22Rv1 (cell line): Measurements from ENCODE around the gene FOSB.
A peak's percentile ranks its signal among the peaks of the same experiment; 100 is the strongest.

ENCODE experiments used
- H3K27ac ChIP-seq: fragments of 450-650 bp; 2 replicates; pipeline ENCODE4 v1.5.1; 2017
- ZFX ChIP-seq: fragments of 450-650 bp; IDR thresholded peaks from 2 replicates; pipeline ENCODE4 v1.6.1; 2017; ENCODE audit warnings: antibody characterized with exemption, borderline replicate concordance
- TF ChIP-seq, protein P1 (sequence below): fragments of 450-650 bp; IDR thresholded peaks from 2 replicates; pipeline ENCODE4 v1.5.1; 2017; ENCODE audit warnings: mild to moderate bottlenecking

The FOSB gene

DNA sequence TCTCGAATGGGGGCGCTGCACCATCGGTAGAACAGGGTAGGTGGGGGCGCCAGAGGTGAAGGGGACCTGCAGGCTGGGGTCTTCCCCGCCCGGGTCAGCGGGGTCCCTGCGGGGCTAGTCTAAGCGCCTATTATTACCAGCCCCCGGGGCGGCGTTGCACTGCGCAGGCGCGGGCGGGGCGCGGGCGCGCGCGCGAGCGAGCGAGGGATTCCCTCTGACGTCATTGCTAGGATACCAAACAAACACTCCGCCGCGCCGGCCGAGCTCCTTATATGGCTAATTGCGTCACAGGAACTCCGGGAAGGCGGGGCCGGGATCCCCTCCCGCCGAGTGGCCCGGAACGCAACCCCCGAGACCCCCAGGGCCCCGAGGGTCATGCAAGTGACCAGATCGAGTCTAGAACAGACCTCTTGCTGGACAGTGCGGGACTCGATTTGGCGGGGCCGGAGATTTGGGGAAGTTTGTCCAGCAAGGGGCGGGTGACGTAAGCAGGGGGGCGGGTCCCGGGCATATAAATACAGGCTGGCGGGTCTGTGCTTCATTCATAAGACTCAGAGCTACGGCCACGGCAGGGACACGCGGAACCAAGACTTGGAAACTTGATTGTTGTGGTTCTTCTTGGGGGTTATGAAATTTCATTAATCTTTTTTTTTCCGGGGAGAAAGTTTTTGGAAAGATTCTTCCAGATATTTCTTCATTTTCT, at the start of gene FOSB:
Gene FOSB (plus strand): TSS at position 541 of the 703 bp plus-strand sequence. CDS start 591 bp downstream, outside the sequence.
- TF ChIP-seq, protein P1, sequence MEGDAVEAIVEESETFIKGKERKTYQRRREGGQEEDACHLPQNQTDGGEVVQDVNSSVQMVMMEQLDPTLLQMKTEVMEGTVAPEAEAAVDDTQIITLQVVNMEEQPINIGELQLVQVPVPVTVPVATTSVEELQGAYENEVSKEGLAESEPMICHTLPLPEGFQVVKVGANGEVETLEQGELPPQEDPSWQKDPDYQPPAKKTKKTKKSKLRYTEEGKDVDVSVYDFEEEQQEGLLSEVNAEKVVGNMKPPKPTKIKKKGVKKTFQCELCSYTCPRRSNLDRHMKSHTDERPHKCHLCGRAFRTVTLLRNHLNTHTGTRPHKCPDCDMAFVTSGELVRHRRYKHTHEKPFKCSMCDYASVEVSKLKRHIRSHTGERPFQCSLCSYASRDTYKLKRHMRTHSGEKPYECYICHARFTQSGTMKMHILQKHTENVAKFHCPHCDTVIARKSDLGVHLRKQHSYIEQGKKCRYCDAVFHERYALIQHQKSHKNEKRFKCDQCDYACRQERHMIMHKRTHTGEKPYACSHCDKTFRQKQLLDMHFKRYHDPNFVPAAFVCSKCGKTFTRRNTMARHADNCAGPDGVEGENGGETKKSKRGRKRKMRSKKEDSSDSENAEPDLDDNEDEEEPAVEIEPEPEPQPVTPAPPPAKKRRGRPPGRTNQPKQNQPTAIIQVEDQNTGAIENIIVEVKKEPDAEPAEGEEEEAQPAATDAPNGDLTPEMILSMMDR = no peak
- TF ChIP-seq ZFX = no peak
- peak within 1 kb of the TSS; percentile 80 for H3K27ac ChIP-seq

DNA sequence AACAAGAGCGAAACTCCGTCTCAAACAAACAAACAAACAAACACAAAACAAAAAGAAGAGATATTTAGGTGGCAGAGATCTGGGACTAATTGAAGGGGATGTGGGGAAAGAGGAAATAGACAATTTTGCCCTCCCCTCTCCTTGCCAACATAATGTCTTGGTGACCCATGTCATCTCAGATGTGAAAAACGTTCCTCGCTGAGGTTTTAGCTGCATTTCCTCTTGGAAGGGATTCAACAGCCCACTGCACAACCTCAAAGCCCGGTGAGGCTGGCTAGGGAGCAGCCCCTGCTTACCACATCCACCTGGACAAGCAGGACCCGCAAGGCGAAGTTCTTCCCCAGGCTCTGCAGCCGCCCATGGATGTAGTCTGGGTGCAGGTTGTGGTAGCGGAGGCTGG, 49.0 kb upstream of the FOSB start:
- no peak for TF ChIP-seq ZFX
- TF ChIP-seq, protein P1 = no peak
- H3K27ac ChIP-seq = no peak overlapping the region

DNA sequence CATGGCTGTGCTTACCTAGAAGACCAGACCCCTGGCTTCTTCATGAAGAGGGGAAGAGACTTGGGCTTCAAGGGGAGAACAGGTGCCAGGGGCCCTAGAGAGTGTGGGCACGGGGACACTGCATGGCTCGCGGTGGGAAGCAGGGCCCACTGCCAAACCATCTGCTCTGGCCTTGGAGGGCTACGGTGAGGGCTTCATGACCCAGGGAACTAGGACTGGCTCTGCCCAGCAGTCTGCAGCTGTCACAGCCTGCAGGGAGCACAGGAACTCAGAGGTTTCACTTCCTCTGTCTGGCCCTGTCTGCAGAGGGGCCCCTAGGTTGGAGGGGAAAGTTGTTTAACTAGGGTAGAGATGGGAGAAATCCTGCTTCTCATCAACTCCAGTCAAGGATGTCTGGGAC, 48.4 kb upstream of the FOSB start:
- TF ChIP-seq ZFX = no peak
- TF ChIP-seq, protein P1 = no peak
- H3K27ac ChIP-seq = no peak overlapping the region

DNA sequence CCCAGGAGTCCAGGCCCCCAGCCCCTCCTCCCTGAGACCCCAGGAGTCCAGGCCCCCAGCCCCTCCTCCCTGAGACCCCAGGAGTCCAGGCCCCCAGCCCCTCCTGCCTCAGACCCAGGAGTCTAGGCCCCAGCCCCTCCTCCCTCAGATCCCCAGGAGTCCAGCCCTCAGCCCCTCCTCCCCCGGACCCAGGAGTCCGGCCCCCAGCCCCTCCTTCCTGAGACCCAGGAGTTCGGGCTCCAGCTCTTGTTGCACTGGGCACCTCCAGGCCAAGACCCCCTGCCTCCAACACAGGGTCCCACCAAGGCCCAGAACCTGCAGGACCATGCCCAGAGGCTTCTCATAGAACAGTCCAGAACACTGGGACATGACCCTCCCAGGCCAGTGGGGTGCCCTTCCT, 47.9 kb upstream of the FOSB start:
- no peak for TF ChIP-seq ZFX
- TF ChIP-seq, protein P1 = no peak
- no peak overlapping the region for H3K27ac ChIP-seq

DNA sequence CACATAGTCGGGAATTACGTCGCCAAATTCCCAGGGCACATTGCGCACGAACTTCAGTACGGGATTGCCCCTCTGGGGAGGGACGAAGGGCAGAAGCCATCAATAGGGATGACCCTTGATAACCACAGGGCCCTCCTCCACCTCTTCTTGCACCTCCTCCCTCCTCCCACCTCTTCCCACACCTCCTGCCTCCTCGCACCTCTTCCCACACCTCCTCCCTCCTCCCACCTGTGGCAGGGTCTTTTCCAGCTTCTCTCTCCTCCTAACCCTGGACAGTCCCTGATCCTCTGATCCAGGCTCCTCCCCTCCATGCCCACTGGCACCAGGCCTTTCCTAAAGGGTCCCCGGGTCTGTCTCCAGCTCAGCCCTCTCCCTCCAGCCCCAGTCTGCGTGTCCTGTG, 47.4 kb upstream of the FOSB start:
- no peak for TF ChIP-seq ZFX
- TF ChIP-seq, protein P1 = no peak
- H3K27ac ChIP-seq = no peak overlapping the region

DNA sequence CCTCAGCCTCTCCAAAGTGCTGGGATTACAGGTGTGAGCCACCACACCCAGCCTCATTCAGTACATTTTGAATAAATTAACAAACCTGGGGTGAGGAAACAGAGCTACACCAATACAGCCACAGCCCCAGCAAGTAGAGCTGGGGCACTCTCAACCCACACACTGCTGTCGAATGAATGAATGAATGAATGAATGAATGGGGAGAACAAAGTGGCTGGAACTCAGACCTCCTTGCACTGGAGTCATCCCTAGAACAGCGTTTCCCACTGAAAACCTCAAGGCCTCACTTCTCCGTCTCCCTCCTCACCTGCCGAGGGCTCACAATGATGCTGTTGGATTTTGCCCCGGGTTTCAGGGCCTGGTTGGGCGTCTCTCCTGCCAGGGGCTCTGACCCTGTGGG, 46.9 kb upstream of the FOSB start:
- TF ChIP-seq ZFX = no peak
- TF ChIP-seq, protein P1 = no peak
- no peak overlapping the region for H3K27ac ChIP-seq

DNA sequence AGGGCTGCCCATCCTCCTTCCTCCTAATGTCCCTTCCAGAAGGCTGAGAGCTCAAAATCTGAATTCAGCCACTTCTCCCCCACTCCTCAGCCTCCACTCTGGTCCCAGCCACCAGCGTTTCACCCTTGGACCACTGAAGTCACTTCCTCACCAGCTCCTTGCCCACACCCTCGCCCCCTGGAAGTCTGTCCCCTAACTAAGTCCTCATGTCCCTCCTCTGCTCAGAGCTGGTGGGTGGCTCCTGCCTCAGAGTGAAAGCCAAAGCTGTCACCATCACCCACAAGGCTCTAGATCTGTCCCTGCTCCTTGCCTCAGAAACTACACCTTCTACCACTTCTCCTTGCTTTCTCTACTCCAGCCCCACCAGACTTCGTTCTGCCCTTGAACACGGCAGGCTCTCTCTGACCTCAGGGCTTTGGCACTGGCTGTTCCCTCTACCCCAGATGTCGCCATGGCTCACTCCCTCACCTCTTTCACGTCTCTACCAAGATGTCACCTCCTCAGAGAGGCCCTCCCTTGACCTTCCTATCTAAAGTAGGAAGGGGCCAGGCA, 45.8 kb upstream of the FOSB start:
- TF ChIP-seq ZFX = no peak
- TF ChIP-seq, protein P1 = no peak
- H3K27ac ChIP-seq = peak overlapping the region; percentile 100
